ENCODE results near the gene FIBCD1. TPM values are rescaled to one million over a fixed set of nuclear protein-coding genes. Genes with fewer than 3 reads are reported as not detected.

FIBCD1 gene
- total and polyA plus RNA-seq, 9 of the 15 experiments (the other 6 are each of a cell fraction or from before 2014, with no cell fraction given), result 0.53 to 1.2 (median 0.95) TPM; not detected in 4

GRCh38 chr9:130868230-130868629 is 70.8 kb downstream of the FIBCD1 start:
- Histone ChIP-seq H3K27ac (ENCODE audit: extremely low read depth, low read depth, low read length) (no peak overlapping the region), H3K36me3 (ENCODE audit: control insufficient read depth, insufficient read depth, low read length) (peaks cover 47% of the 10 kb centered on the region), H3K4me2 (ENCODE audit: insufficient read depth, low read length) (no peak overlapping the region), H3K9ac (ENCODE audit: insufficient read depth in 1 of 2, low read depth in 2 of 2, low read length in 2 of 2) (no peak overlapping the region), H4K20me1 (replicated peaks; ENCODE audit: control insufficient read depth, insufficient read depth, low read length) (peaks cover 53% of the 10 kb centered on the region), H3K4me3 (no peak overlapping the region), H3K79me2 (ENCODE audit: control insufficient read depth, insufficient read depth, low read length) (no peaks in the 10 kb centered on the region), H2AFZ (ENCODE audit: low read depth, low read length) (no peak overlapping the region), H3K9me1 (ENCODE audit: control insufficient read depth, insufficient read depth, low read length) (peaks cover 3% of the 10 kb centered on the region), H3K27me3 (ENCODE audit: control insufficient read depth in 2 of 2, insufficient read depth in 2 of 2, low read length in 2 of 2) (no peaks in the 10 kb centered on the region), H3K9me3 (replicated peaks; ENCODE audit: control insufficient read depth, insufficient read depth, low read depth, low read length) (no peaks in the 10 kb centered on the region), H3K4me1 (replicated peaks in 1 of 2; ENCODE audit: control insufficient read depth in 2 of 2, insufficient read depth in 2 of 2, low read length in 2 of 2) (no peaks in the 10 kb centered on the region; a peak in 1 of 5 replicates)
- in situ Hi-C loops (cut with MboI), result loop anchor here (10.0 kb wide), 1 partner anchor 413 kb away; no protein-coding TSS in a partner anchor
- intact Hi-C loops (cut with micrococcal nuclease), result no loop called here
- ATAC-seq (no peak), DNase-seq (ENCODE audit: extremely low read depth in 1 of 4, low spot score in 3 of 4) (peak in 2 of 4 experiments; percentile 61 to 65), FAIRE-seq (no peak)
- POLR2A ChIA-PET, result interaction anchor here (0.6 to 15.4 kb wide), 9 partner anchors 11 to 178 kb away, joined by 3 to 220 read pairs (median 16); no protein-coding TSS in a partner anchor
- WGBS (ENCODE audit: insufficient coverage, low coverage, missing lambda C conversion rate), result 82% methylated on average over 3 of the region's 3 CpGs
- CTCF ChIA-PET (ENCODE audit: low intra/inter-chr PET ratio), result interaction anchor here (1.2 to 15.1 kb wide), 6 partner anchors 72 to 179 kb away, joined by 3 to 636 read pairs (median 90); partner anchors contain the start of gene FIBCD1
- no TSS peak for BruUV-seq (replicated peaks)
- TF ChIP-seq CEBPZ (IDR thresholded peaks at IDR 0.05; ENCODE audit: borderline replicate concordance, low read depth, low read length), result no peak
- no peak for TF ChIP-seq TSC22D4 (tag; IDR thresholded peaks at IDR 0.05)
- no peak for TF ChIP-seq DDX20 (tag; IDR thresholded peaks at IDR 0.05; ENCODE audit: low read depth)
- no peak for TF ChIP-seq BCLAF1 (IDR thresholded peaks at IDR 0.05; ENCODE audit: borderline replicate concordance in 1 of 2, control insufficient read depth in 1 of 2, low read depth in 2 of 2, low read length in 1 of 2)
- TF ChIP-seq ZNF764 (CRISPR knock-in tag; IDR thresholded peaks at IDR 0.05; ENCODE audit: low read depth), result no peak
- no peak for TF ChIP-seq GABPB2 (CRISPR knock-in tag; conservative IDR thresholded peaks at IDR 0.05)
- TF ChIP-seq ZNF398 (CRISPR knock-in tag; IDR thresholded peaks at IDR 0.05), result no peak
- TF ChIP-seq ZNF24 (IDR thresholded peaks at IDR 0.05), result no peak
- no peak for TF ChIP-seq NFXL1 (CRISPR knock-in tag; IDR thresholded peaks at IDR 0.05)
- no peak for TF ChIP-seq ATF1 (CRISPR knock-in tag; IDR thresholded peaks at IDR 0.05)
- TF ChIP-seq ATF1 (tag; IDR thresholded peaks at IDR 0.05), result no peak
- no peak for TF ChIP-seq HNRNPLL (IDR thresholded peaks at IDR 0.05; ENCODE audit: low read depth, low read length, poor library complexity, severe bottlenecking)
- no peak for TF ChIP-seq HMGN3 (IDR thresholded peaks at IDR 0.05; ENCODE audit: borderline replicate concordance, extremely low read depth, insufficient read length, low read depth, low read length)
- no peak for TF ChIP-seq MTF1 (CRISPR knock-in tag; IDR thresholded peaks at IDR 0.05; ENCODE audit: borderline replicate concordance)

Data from K562 (cell line).